ENCODE results near the gene PRAC2.

DNA sequence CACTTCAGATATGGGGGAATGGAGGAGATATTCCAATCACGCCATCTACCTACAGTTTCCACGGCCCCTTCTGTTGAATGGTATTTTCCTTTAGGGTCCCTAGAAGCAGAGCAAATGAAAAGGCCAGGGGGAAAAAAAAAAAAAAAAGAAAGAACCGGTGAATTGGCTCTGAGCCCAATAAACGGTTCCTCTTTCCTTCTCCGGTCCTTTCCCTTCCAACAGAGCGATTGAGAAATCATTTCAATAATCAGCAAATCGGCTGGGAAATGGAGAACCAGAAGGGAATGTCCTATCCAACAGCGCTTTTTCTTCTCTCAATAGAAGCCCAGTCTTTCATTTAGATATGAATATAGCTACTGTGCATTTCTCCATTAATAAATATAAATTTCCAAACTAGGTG is 32.4 kb downstream of the PRAC2 start:
- no peak for TF ChIP-seq EZH2 (IDR thresholded peaks at IDR 0.05; ENCODE audit: insufficient read depth, low read length)
- TF ChIP-seq, protein P1, sequence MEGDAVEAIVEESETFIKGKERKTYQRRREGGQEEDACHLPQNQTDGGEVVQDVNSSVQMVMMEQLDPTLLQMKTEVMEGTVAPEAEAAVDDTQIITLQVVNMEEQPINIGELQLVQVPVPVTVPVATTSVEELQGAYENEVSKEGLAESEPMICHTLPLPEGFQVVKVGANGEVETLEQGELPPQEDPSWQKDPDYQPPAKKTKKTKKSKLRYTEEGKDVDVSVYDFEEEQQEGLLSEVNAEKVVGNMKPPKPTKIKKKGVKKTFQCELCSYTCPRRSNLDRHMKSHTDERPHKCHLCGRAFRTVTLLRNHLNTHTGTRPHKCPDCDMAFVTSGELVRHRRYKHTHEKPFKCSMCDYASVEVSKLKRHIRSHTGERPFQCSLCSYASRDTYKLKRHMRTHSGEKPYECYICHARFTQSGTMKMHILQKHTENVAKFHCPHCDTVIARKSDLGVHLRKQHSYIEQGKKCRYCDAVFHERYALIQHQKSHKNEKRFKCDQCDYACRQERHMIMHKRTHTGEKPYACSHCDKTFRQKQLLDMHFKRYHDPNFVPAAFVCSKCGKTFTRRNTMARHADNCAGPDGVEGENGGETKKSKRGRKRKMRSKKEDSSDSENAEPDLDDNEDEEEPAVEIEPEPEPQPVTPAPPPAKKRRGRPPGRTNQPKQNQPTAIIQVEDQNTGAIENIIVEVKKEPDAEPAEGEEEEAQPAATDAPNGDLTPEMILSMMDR (IDR thresholded peaks at IDR 0.05; ENCODE audit: insufficient read depth, low read depth, low read length): no peak

Data from astrocyte (in vitro differentiated cells and primary cell).